ENCODE data around the gene ARHGEF39.
A peak's percentile ranks its signal among the peaks of the same experiment; 100 is the strongest.

- peak; percentile 61 for TF ChIP-seq POLR2A (IDR thresholded peaks at IDR 0.05; ENCODE audit: low read depth, low read length)
- TF ChIP-seq POLR2AphosphoS5 (IDR thresholded peaks at IDR 0.05; ENCODE audit: low read depth, low read length) = peak; percentile 61
- peak; percentile 55; the same call in 1 of the 2 replicates for TF ChIP-seq TAF1 (IDR thresholded peaks at IDR 0.05; ENCODE audit: borderline replicate concordance, low read depth, low read length)
Observed at GRCh38 chr9:35646533-35647265, 18.3 kb downstream of the ARHGEF39 start.
